ENCODE data around the gene AP3B1. TPM values are rescaled to one million over a fixed set of nuclear protein-coding genes. Genes with fewer than 3 reads are reported as not detected.
A peak's percentile ranks its signal among the peaks of the same experiment; 100 is the strongest.
"Not testable (repeated sequence)": the region's sequence is repeated elsewhere in the genome, so short reads cannot be mapped to it uniquely, and the experiment has no call there.

AP3B1 gene
- total and polyA plus RNA-seq, 4 experiments from 2014 or later, result 18.2 to 36.9 (median 31.7) TPM

- H3K4me1 Mint-ChIP-seq, result no peaks in the 10 kb centered on the region
- Histone ChIP-seq H3K36me3 (ENCODE audit: insufficient read depth, low read length) (no peaks in the 10 kb centered on the region), H3K27ac (ENCODE audit: low read depth, low read length) (no peak overlapping the region), H3K4me3 (ENCODE audit: low read length in 2 of 2) (no peak overlapping the region), H3K9me3 (ENCODE audit: control insufficient read depth in 1 of 2, low read length in 2 of 2) (no peaks in the 10 kb centered on the region), H3K4me1 (ENCODE audit: insufficient read depth, low read length) (no peaks in the 10 kb centered on the region), H3K27me3 (ENCODE audit: insufficient read depth, low read length) (no peaks in the 10 kb centered on the region)
- POLR2A ChIA-PET (ENCODE audit: partially characterized antibody), result no interaction called here
- no peak for DNase-seq
- H3K4me3 Mint-ChIP-seq, result no peak overlapping the region
- H3K9me3 Mint-ChIP-seq, result no peaks in the 10 kb centered on the region
- CTCF ChIA-PET (ENCODE audit: partially characterized antibody), result no interaction called here
- H3K27ac Mint-ChIP-seq, result no peak overlapping the region
- intact Hi-C loops (cut with micrococcal nuclease), result no loop called here
- H3K27me3 Mint-ChIP-seq, result no peaks in the 10 kb centered on the region
- peaks cover 5 to 34% of the 10 kb centered on the region in 2 donors for H3K36me3 Mint-ChIP-seq
Observed at GRCh38 chr5:78056053-78056452, 238.4 kb downstream of the AP3B1 start.

- POLR2A ChIA-PET (ENCODE audit: partially characterized antibody), result no interaction called here
- no peak overlapping the region for H3K27ac ChIP-seq (ENCODE audit: low read depth, low read length)
- no peaks in the 10 kb centered on the region for H3K4me1 Mint-ChIP-seq
- H3K9me3 Mint-ChIP-seq, result peaks cover 0 to 6% (median 0%) of the 10 kb centered on the region in 8 donors
- H3K4me3 Mint-ChIP-seq, result no peak overlapping the region
- no peaks in the 10 kb centered on the region for H3K9me3 ChIP-seq (ENCODE audit: control insufficient read depth in 1 of 2, low read length in 2 of 2)
- H3K4me3 ChIP-seq (ENCODE audit: low read length in 2 of 2), result no peak overlapping the region
- intact Hi-C loops (cut with micrococcal nuclease), result no loop called here
- H3K36me3 ChIP-seq (ENCODE audit: insufficient read depth, low read length), result no peaks in the 10 kb centered on the region
- no peak overlapping the region for H3K27ac Mint-ChIP-seq
- DNase-seq, result no peak
- no peaks in the 10 kb centered on the region for H3K27me3 Mint-ChIP-seq
- H3K4me1 ChIP-seq (ENCODE audit: insufficient read depth, low read length), result no peaks in the 10 kb centered on the region
- CTCF ChIA-PET (ENCODE audit: partially characterized antibody), result no interaction called here
- H3K27me3 ChIP-seq (ENCODE audit: insufficient read depth, low read length), result no peaks in the 10 kb centered on the region
- peaks cover 26 to 43% of the 10 kb centered on the region in 2 donors for H3K36me3 Mint-ChIP-seq
Observed at GRCh38 chr5:78050888-78051287, 243.6 kb downstream of the AP3B1 start.

GRCh38 chr5:78046823-78047222 is 247.7 kb downstream of the AP3B1 start:
- H3K36me3 Mint-ChIP-seq, result peaks cover 32 to 53% of the 10 kb centered on the region in 2 donors
- H3K27me3 Mint-ChIP-seq; POLR2A ChIA-PET (ENCODE audit: partially characterized antibody); H3K4me1 ChIP-seq (ENCODE audit: insufficient read depth, low read length); H3K4me3 ChIP-seq (ENCODE audit: low read length in 2 of 2); H3K9me3 ChIP-seq (ENCODE audit: control insufficient read depth in 1 of 2, low read length in 2 of 2); H3K4me3 Mint-ChIP-seq; H3K36me3 ChIP-seq (ENCODE audit: insufficient read depth, low read length); H3K27me3 ChIP-seq (ENCODE audit: insufficient read depth, low read length); H3K4me1 Mint-ChIP-seq; intact Hi-C loops (cut with micrococcal nuclease); H3K27ac Mint-ChIP-seq; CTCF ChIA-PET (ENCODE audit: partially characterized antibody); H3K9me3 Mint-ChIP-seq; DNase-seq; H3K27ac ChIP-seq (ENCODE audit: low read depth, low read length): not testable (repeated sequence)

GRCh38 chr5:78046006-78046405 is 248.5 kb downstream of the AP3B1 start:
- no peak for DNase-seq
- H3K36me3 Mint-ChIP-seq, result peaks cover 32 to 53% of the 10 kb centered on the region in 2 donors
- H3K4me3 ChIP-seq (ENCODE audit: low read length in 2 of 2), result no peak overlapping the region
- ChIA-PET CTCF (ENCODE audit: partially characterized antibody) (no interaction called here), POLR2A (ENCODE audit: partially characterized antibody) (no interaction called here)
- H3K4me3 Mint-ChIP-seq, result no peak overlapping the region
- H3K27me3 Mint-ChIP-seq, result no peaks in the 10 kb centered on the region
- H3K36me3 ChIP-seq (ENCODE audit: insufficient read depth, low read length), result no peaks in the 10 kb centered on the region
- no peaks in the 10 kb centered on the region for H3K4me1 Mint-ChIP-seq
- no peak overlapping the region for H3K27ac ChIP-seq (ENCODE audit: low read depth, low read length)
- H3K9me3 ChIP-seq (ENCODE audit: control insufficient read depth in 1 of 2, low read length in 2 of 2), result no peaks in the 10 kb centered on the region
- H3K9me3 Mint-ChIP-seq, result peaks cover 0 to 6% (median 0%) of the 10 kb centered on the region in 8 donors
- intact Hi-C loops (cut with micrococcal nuclease), result no loop called here
- H3K27ac Mint-ChIP-seq, result peak overlapping the region in 1 of 7 donors; percentile 46
- no peaks in the 10 kb centered on the region for H3K4me1 ChIP-seq (ENCODE audit: insufficient read depth, low read length)
- H3K27me3 ChIP-seq (ENCODE audit: insufficient read depth, low read length), result no peaks in the 10 kb centered on the region

GRCh38 chr5:78041805-78042204 is 252.7 kb downstream of the AP3B1 start:
- intact Hi-C loops (cut with micrococcal nuclease), result no loop called here

GRCh38 chr5:78025540-78025939 is 269.0 kb downstream of the AP3B1 start:
- Histone ChIP-seq H3K36me3 (ENCODE audit: insufficient read depth, low read length) (no peaks in the 10 kb centered on the region), H3K4me1 (ENCODE audit: insufficient read depth, low read length) (no peaks in the 10 kb centered on the region), H3K27me3 (ENCODE audit: insufficient read depth, low read length) (no peaks in the 10 kb centered on the region), H3K27ac (ENCODE audit: low read depth, low read length) (no peak overlapping the region), H3K4me3 (ENCODE audit: low read length in 2 of 2) (no peak overlapping the region), H3K9me3 (ENCODE audit: control insufficient read depth in 1 of 2, low read length in 2 of 2) (no peaks in the 10 kb centered on the region)
- ChIA-PET CTCF (ENCODE audit: partially characterized antibody) (interaction anchor here (1.3 kb wide), 1 partner anchor 9 kb away, joined by 3 read pairs; no protein-coding TSS in a partner anchor), POLR2A (ENCODE audit: partially characterized antibody) (no interaction called here)
- intact Hi-C loops (cut with micrococcal nuclease), result no loop called here
- Mint-ChIP-seq H3K27me3 (no peaks in the 10 kb centered on the region), H3K9me3 (no peaks in the 10 kb centered on the region), H3K36me3 (peaks cover 12 to 26% of the 10 kb centered on the region in 2 donors), H3K4me1 (no peaks in the 10 kb centered on the region), H3K27ac (peak overlapping the region in 1 of 7 donors; percentile 4), H3K4me3 (no peak overlapping the region)
- DNase-seq, result no peak

More at GRCh38 chr5:78041805-78042204, 252.7 kb downstream of the AP3B1 start:
- H3K27me3 Mint-ChIP-seq, result no peaks in the 10 kb centered on the region
- POLR2A ChIA-PET (ENCODE audit: partially characterized antibody), result no interaction called here
- H3K4me1 Mint-ChIP-seq, result no peaks in the 10 kb centered on the region
- H3K27ac ChIP-seq (ENCODE audit: low read depth, low read length), result no peak overlapping the region
- H3K27ac Mint-ChIP-seq, result no peak overlapping the region
- DNase-seq, result no peak
- H3K36me3 Mint-ChIP-seq, result peaks cover 31 to 51% of the 10 kb centered on the region in 2 donors
- no peaks in the 10 kb centered on the region for H3K9me3 Mint-ChIP-seq
- no peaks in the 10 kb centered on the region for H3K4me1 ChIP-seq (ENCODE audit: insufficient read depth, low read length)
- H3K4me3 Mint-ChIP-seq, result no peak overlapping the region
- no peaks in the 10 kb centered on the region for H3K9me3 ChIP-seq (ENCODE audit: control insufficient read depth in 1 of 2, low read length in 2 of 2)
- no peaks in the 10 kb centered on the region for H3K36me3 ChIP-seq (ENCODE audit: insufficient read depth, low read length)
- CTCF ChIA-PET (ENCODE audit: partially characterized antibody), result no interaction called here
- H3K4me3 ChIP-seq (ENCODE audit: low read length in 2 of 2), result no peak overlapping the region
- H3K27me3 ChIP-seq (ENCODE audit: insufficient read depth, low read length), result no peaks in the 10 kb centered on the region

- H3K4me3 ChIP-seq (ENCODE audit: low read length in 2 of 2), result no peak overlapping the region
- Mint-ChIP-seq H3K36me3 (peaks cover 17 to 22% of the 10 kb centered on the region in 2 donors), H3K27me3 (no peaks in the 10 kb centered on the region), H3K4me1 (no peaks in the 10 kb centered on the region), H3K9me3 (no peaks in the 10 kb centered on the region), H3K27ac (no peak overlapping the region), H3K4me3 (no peak overlapping the region)
- CTCF ChIA-PET (ENCODE audit: partially characterized antibody), result no interaction called here
- H3K4me1 ChIP-seq (ENCODE audit: insufficient read depth, low read length), result no peaks in the 10 kb centered on the region
- no peaks in the 10 kb centered on the region for H3K9me3 ChIP-seq (ENCODE audit: control insufficient read depth in 1 of 2, low read length in 2 of 2)
- POLR2A ChIA-PET (ENCODE audit: partially characterized antibody), result no interaction called here
- no peaks in the 10 kb centered on the region for H3K36me3 ChIP-seq (ENCODE audit: insufficient read depth, low read length)
- no peaks in the 10 kb centered on the region for H3K27me3 ChIP-seq (ENCODE audit: insufficient read depth, low read length)
- no peak overlapping the region for H3K27ac ChIP-seq (ENCODE audit: low read depth, low read length)
- intact Hi-C loops (cut with micrococcal nuclease), result no loop called here
- no peak for DNase-seq
Observed at GRCh38 chr5:78019744-78020143, 274.8 kb downstream of the AP3B1 start.
